Activated naive CD4-positive, alpha-beta T cell treated with anti-CD3 and anti-CD28 coated beads for 36 hours (primary cell): ENCODE measurements around the gene KRI1. TPM values are rescaled to one million over a fixed set of nuclear protein-coding genes. Genes with fewer than 3 reads are reported as not detected.

ENCODE experiments used
- CTCF ChIA-PET: fragments of 350-600 bp; sonication (Branson Sonifier 250); formaldehyde crosslinking; loops from one replicate; lab custom pipeline; 2021; ENCODE audit warnings: antibody characterized with exemption; lab: Charles Lee
- DNase-seq: peaks from one replicate; pipeline ENCODE4 v3.0.0-alpha.2; 2020
- H3K27ac Mint-ChIP-seq: one replicate; pipeline ENCODE4 v1.8.0; 2021; ENCODE audit warnings: mild to moderate bottlenecking, mixed read lengths
- H3K27me3 Mint-ChIP-seq: one replicate; pipeline ENCODE4 v1.8.0; 2021; ENCODE audit warnings: low read depth, mixed read lengths
- H3K36me3 Mint-ChIP-seq: one replicate; pipeline ENCODE4 v1.8.0; 2021; ENCODE audit warnings: low read depth, mixed read lengths
- H3K4me1 Mint-ChIP-seq: one replicate; pipeline ENCODE4 v1.8.0; 2021; ENCODE audit warnings: low read depth, mixed read lengths
- H3K4me3 Mint-ChIP-seq: one replicate; pipeline ENCODE4 v1.8.0; 2021; ENCODE audit warnings: mild to moderate bottlenecking, moderate library complexity, mixed read lengths
- H3K9me3 Mint-ChIP-seq: one replicate; pipeline ENCODE4 v1.8.0; 2021; ENCODE audit warnings: mixed read lengths
- intact Hi-C: fragments of 100-400 bp; cut with micrococcal nuclease; formaldehyde crosslinking; loops from one replicate; pipeline ENCODE4 v1.15.1; 2023
- total RNA-seq, 2 experiments: library from RNA; stranded (reverse); gene quantifications; one replicate each; pipeline ENCODE4 v1.2.3, GENCODE V29; 2021

Gene KRI1
- 10 to 100 TPM; 50.2 to 51.7 TPM for total RNA-seq

DNA sequence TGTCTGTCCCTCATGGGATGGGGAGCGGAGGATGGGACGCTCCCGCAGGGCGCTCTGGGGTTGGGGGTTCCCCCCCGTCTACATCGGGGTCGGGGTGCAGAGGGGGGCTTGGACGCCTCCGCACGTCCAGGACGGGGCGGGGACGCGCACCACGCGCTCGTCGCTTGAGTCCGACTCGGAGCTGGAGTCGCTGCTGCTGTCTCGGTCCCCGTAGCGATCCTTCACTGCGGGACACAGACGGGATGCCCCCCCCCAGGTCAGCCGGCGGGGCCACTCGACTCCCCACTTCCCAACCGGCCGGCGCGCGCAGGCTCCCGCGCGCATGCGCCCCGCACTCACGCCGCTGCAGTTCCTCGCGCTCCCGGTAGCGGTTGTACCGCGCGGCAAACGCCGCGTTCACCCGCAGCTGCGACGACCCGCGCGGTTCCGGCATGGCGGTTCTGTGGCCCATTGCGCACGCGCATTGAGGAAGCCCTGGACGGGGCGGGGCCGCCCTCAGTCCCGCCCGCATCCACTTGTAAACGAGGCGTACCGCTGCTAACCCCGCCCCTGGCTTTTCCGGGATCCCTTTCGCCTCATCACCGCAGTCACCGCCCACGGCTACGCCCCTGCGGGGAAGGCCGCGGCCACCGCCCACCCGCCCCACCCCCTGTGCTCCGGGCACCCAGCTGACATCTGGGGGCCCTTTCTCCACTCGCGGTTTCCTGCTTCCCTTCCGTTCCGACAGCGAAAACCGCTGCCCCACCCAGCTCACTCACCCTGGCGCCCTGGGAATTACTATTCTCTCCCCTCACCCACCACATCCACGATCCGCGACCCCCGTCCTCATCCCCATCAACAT, at the start of gene KRI1:
Gene KRI1 (minus strand): TSS at position 444 of the 841 bp plus-strand sequence. CDS start 11 bp downstream, at position 433.
- H3K4me1 Mint-ChIP-seq: peaks cover 49% of the 10 kb centered on the region
- peaks cover 46% of the 10 kb centered on the region for H3K36me3 Mint-ChIP-seq
- H3K9me3 Mint-ChIP-seq: no peaks in the 10 kb centered on the region
- H3K4me3 Mint-ChIP-seq: peak within 1 kb of the TSS; percentile 94
- peak within 1 kb of the TSS; percentile 98 for H3K27ac Mint-ChIP-seq
- peak; percentile 99 for DNase-seq
- intact Hi-C loops: loop anchor here (1.0 to 5.0 kb wide), 5 partner anchors 10 to 148 kb away; partner anchors contain the start of genes ATG4D and ILF3
- no peaks in the 10 kb centered on the region for H3K27me3 Mint-ChIP-seq
- CTCF ChIA-PET: interaction anchor here (0.5 to 3.0 kb wide), 3 partner anchors 13 to 169 kb away, joined by 3 to 9 read pairs (median 4); no protein-coding TSS in a partner anchor

DNA sequence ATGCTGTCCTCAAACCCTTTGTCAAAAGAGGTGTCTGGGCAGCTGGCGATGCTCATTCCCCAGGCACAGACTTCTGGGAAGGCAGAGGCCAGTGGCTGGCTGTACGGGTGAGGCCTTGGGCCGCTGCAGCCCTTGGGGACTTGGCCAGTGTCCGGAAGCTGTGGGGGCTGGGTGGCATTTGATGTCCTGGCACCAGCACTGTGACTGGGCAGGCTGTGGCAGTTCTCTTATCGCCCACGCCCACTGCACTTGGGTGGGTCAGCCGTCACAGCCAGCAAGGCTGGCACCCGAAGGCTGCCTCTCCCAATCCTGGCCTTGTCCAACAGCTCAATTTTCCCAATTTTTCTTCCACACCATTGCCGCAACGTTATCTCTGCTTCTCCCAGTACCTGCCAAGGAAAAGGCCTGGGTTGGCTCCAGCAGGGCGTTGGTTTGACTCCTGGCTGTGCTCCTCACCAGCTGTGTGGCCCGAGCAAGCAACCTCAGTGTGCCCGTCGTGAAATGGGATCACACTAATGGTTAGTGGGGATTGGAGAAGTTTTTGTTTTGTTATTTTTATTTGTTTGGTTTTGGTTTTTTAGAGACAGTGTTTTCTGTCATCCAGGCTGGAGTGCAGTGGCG, 46.8 kb upstream of the KRI1 start:
- H3K36me3 Mint-ChIP-seq: peaks cover 11% of the 10 kb centered on the region
- no peak overlapping the region for H3K4me3 Mint-ChIP-seq
- no peaks in the 10 kb centered on the region for H3K27me3 Mint-ChIP-seq
- H3K9me3 Mint-ChIP-seq: no peaks in the 10 kb centered on the region
- no peak overlapping the region for H3K27ac Mint-ChIP-seq
- peaks cover 31% of the 10 kb centered on the region for H3K4me1 Mint-ChIP-seq
- intact Hi-C loops: no loop called here
- no peak for DNase-seq
- CTCF ChIA-PET: interaction anchor here (1.3 to 2.1 kb wide), 3 partner anchors 9 to 32 kb away, joined by 3 to 11 read pairs (median 8); no protein-coding TSS in a partner anchor

DNA sequence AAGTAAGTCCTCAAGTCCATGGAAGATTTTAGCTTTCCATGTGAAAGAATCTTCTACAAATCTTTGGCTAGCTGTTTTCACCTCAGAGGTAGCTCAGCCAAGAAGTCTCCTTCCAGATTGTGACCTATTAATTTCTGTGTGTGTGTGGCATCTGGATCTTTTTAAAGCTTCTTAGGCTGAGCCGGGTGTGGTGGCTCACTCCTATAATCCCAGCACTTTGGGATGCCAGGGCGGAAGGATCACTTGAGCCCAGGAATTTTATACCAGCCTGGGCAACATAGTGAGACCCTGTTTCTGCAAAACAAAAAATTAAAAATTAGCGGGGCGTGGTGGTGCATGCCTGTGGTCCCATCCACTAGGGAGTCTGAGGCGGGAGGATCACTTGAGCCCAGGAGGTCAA, 46.1 kb upstream of the KRI1 start:
- Mint-ChIP-seq H3K9me3 (no peaks in the 10 kb centered on the region), H3K36me3 (peaks cover 8% of the 10 kb centered on the region), H3K27ac (no peak overlapping the region), H3K4me1 (peaks cover 32% of the 10 kb centered on the region), H3K27me3 (no peaks in the 10 kb centered on the region), H3K4me3 (no peak overlapping the region)
- CTCF ChIA-PET: interaction anchor here (0.6 to 2.1 kb wide), 5 partner anchors 8 to 127 kb away, joined by 3 to 11 read pairs (median 4); no protein-coding TSS in a partner anchor
- intact Hi-C loops: no loop called here
- no peak for DNase-seq

DNA sequence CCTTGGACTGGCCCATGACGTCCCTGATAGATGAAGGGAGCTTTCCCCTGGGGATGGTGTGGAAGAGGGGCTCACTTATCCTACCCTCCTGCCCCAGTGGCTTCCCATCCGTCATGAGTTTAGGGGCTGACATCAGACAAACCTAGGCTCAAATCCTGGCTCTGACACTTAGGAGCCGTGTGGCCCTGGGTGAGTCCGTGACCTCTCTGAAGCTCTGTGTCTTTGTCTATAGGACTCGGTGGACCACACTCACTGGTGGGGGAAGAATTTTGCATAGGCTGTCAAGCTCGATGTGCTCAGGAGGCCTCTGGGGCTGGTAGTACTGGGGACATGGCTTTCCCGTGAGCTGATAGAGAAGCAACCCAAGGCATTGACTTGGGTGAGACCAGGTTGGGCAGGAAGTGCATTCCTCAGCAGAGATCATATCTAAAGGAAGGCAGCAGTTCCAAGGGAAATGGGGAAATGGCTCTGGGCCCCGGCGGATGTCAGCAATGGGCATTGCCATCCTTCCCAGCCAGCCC, 38.7 kb upstream of the KRI1 start:
- intact Hi-C loops: loop anchor here (1.0 kb wide), 1 partner anchor 35 kb away; no protein-coding TSS in a partner anchor
- Mint-ChIP-seq H3K4me3 (peak overlapping the region; percentile 98), H3K36me3 (peaks cover 9% of the 10 kb centered on the region), H3K4me1 (peaks cover 26% of the 10 kb centered on the region), H3K9me3 (no peaks in the 10 kb centered on the region), H3K27me3 (no peaks in the 10 kb centered on the region), H3K27ac (peak overlapping the region; percentile 100)
- CTCF ChIA-PET: interaction anchor here (0.5 to 2.0 kb wide), 6 partner anchors 7 to 33 kb away, joined by 3 to 10 read pairs (median 3); no protein-coding TSS in a partner anchor
- DNase-seq: peak; percentile 21

DNA sequence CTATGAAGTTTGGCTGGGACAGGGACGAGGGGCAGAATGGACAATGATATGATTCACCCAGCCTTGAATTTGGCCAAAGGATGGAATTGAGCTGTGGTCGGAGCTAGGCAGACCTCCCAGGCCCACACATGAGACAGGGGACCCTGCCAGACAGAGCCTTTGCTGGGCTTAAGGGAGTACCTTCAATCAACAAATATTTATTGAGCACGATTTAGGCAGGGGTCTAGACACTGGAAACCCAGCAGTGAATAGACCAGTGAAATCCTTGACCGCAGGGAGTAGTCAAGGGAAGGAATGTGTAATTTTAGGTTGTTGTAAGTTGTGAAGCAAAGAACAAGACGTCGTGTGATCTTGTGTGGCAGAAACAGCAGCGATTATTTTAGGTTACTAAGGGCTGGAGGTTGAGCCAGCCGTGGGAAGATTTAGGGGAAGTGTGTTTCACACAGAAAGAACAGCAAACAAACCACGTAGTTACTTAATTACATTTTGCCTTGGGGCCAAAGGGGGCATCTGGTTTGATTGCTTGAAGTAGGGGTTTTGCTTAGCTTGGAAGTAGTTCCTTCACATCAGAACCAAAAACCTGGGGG, 38.2 kb upstream of the KRI1 start:
- Mint-ChIP-seq H3K27ac (peak overlapping the region; percentile 100), H3K36me3 (peaks cover 9% of the 10 kb centered on the region), H3K4me1 (peaks cover 26% of the 10 kb centered on the region), H3K9me3 (no peaks in the 10 kb centered on the region), H3K4me3 (peak overlapping the region; percentile 98), H3K27me3 (no peaks in the 10 kb centered on the region)
- peak; percentile 60 for DNase-seq
- intact Hi-C loops: loop anchor here (1.0 to 2.0 kb wide), 5 partner anchors 35 to 233 kb away; partner anchors contain the start of gene TMED1
- CTCF ChIA-PET: interaction anchor here (0.5 to 2.0 kb wide), 5 partner anchors 8 to 32 kb away, joined by 3 to 10 read pairs (median 3); no protein-coding TSS in a partner anchor

DNA sequence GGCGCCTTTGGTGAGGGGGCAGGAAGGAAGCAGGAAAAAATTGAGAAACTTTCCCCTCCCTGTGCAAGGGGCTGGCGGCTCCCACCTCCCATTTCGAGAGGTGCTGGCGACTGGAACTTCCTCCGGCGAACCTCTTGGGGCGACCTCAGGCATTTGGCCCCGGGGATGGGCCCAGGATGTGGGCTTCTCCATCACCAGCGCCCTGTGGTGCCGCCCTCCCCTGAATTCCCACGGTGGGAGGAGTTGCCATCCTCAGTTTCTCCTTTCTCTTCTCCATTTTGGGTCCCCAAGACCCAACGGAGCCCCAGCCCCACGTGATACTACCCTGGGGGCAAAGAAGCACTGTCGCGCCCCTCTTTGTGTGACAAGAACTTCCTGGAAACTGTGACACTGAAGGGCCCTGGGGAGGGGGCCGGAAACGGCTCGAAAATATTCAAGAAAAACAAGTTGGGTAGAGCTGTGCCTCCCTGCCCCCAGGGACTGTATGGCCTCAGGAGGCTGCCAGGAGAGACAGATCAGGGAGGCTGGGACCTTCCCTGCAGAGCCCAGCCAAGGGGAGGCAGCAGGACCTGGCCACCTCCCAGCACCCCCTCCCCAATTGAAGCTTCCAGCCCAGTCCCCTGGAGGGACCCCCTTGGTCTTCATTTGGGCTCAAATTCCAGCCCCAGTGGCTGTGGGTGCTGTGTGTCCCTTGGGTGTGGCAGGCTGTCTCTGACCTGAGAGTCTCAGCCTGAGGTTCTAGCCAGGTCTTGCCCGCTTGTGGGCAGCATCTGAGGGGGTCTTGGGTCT, 37.5 kb upstream of the KRI1 start:
- Mint-ChIP-seq H3K27ac (peak overlapping the region; percentile 100), H3K4me3 (peak overlapping the region; percentile 98), H3K9me3 (no peaks in the 10 kb centered on the region), H3K4me1 (peaks cover 24% of the 10 kb centered on the region), H3K27me3 (no peaks in the 10 kb centered on the region), H3K36me3 (peaks cover 9% of the 10 kb centered on the region)
- peak; percentile 90 for DNase-seq
- CTCF ChIA-PET: interaction anchor here (0.6 to 2.0 kb wide), 5 partner anchors 8 to 783 kb away, joined by 3 to 10 read pairs (median 4); no protein-coding TSS in a partner anchor
- intact Hi-C loops: loop anchor here (1.0 to 2.0 kb wide), 4 partner anchors 42 to 234 kb away; partner anchors contain the start of gene TMED1

DNA sequence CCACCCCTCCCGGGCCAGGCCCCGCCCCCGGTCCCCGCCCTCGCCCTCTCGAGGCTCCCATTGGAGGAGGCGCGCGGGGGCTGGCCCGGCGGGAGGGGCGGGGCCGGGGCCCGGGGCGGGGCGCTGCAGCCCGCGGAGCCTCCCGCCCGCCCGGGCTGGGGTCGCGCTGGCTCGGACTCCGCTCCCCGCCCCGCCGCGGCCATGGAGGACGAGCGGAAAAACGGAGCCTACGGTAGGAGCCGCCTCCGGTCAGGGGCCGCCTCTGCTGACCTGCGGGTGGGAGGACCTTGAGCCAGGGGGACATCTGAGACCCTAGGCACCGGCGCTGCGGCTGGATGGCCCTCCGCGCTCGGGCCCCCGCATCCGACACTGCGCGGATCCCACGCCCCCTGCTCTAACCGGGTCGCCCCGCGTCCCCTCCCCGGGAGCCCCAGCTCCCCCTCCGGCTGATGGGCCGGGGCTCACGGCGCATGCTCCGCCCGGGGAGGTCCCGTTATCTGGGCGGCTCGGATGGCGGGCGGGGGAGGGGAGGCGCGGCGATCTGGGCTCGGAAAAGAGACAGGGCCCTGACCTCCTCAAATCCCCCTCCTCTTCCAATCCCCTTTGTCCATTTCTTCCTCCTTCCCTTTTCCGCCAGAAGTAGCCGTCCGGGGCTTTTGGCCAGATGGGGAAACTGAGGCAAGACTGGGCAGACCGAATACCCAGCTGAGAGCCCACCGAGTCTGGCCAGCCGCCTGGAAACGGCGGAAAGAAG, 36.7 kb upstream of the KRI1 start:
- Mint-ChIP-seq H3K4me3 (peak overlapping the region; percentile 98), H3K27ac (peak overlapping the region; percentile 100), H3K4me1 (peaks cover 24% of the 10 kb centered on the region), H3K36me3 (peaks cover 9% of the 10 kb centered on the region), H3K27me3 (no peaks in the 10 kb centered on the region), H3K9me3 (no peaks in the 10 kb centered on the region)
- CTCF ChIA-PET: interaction anchor here (0.6 to 1.6 kb wide), 4 partner anchors 21 to 782 kb away, joined by 3 to 6 read pairs (median 4); no protein-coding TSS in a partner anchor
- peak; percentile 91 for DNase-seq
- intact Hi-C loops: loop anchor here (1.0 to 2.0 kb wide), 4 partner anchors 42 to 234 kb away; partner anchors contain the start of gene TMED1

DNA sequence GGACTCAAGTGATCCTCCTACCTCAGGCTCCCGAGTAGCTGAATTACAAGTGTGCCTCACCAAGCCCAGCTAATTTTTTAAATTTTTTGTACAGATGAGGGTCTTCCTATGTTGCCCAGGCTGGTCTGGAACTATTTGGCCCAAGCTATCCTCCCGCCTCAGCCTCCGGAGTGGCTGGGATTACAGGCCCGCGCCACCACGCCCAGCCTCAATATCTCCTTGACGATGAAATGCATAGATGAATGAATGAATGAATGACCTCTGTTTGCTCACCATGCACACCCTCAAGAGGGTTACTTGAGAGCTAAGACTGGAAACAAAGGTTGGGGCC, 36.2 kb upstream of the KRI1 start:
- Mint-ChIP-seq H3K9me3 (no peaks in the 10 kb centered on the region), H3K27me3 (no peaks in the 10 kb centered on the region), H3K27ac (peak overlapping the region; percentile 59), H3K36me3 (peaks cover 9% of the 10 kb centered on the region), H3K4me1 (peaks cover 21% of the 10 kb centered on the region), H3K4me3 (peak overlapping the region; percentile 64)
- CTCF ChIA-PET: interaction anchor here (1.5 to 1.6 kb wide), 2 partner anchors 21 to 43 kb away, joined by 5 to 6 read pairs; no protein-coding TSS in a partner anchor
- DNase-seq: no peak
- intact Hi-C loops: loop anchor here (2.0 kb wide), 3 partner anchors 43 to 235 kb away; partner anchors contain the start of gene TMED1

DNA sequence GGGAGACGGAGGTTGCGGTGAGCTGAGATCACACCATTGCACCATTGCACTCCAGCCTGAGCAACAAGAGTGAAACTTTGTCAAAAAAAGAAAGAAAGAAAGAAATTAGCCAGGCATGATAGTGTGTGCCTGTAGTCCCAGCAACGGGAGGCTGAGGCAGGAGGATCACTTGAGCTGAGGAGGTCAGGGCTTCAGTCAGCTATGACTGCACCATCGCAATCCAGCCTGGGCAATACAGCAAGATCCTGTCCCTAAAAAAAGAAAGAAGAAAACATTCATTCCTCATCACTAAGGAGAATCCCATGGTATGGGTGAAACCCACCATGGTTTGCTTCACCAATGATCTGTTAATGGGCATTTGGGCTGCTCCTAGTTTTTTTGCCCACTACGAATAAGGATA, 34.3 kb upstream of the KRI1 start:
- DNase-seq: no peak
- intact Hi-C loops: no loop called here
- Mint-ChIP-seq H3K4me1 (peaks cover 32% of the 10 kb centered on the region), H3K36me3 (peaks cover 9% of the 10 kb centered on the region), H3K4me3 (no peak overlapping the region), H3K9me3 (no peaks in the 10 kb centered on the region), H3K27ac (no peak overlapping the region), H3K27me3 (no peaks in the 10 kb centered on the region)
- CTCF ChIA-PET: interaction anchor here (0.5 to 2.1 kb wide), 5 partner anchors 18 to 44 kb away, joined by 3 to 9 read pairs (median 3); no protein-coding TSS in a partner anchor

DNA sequence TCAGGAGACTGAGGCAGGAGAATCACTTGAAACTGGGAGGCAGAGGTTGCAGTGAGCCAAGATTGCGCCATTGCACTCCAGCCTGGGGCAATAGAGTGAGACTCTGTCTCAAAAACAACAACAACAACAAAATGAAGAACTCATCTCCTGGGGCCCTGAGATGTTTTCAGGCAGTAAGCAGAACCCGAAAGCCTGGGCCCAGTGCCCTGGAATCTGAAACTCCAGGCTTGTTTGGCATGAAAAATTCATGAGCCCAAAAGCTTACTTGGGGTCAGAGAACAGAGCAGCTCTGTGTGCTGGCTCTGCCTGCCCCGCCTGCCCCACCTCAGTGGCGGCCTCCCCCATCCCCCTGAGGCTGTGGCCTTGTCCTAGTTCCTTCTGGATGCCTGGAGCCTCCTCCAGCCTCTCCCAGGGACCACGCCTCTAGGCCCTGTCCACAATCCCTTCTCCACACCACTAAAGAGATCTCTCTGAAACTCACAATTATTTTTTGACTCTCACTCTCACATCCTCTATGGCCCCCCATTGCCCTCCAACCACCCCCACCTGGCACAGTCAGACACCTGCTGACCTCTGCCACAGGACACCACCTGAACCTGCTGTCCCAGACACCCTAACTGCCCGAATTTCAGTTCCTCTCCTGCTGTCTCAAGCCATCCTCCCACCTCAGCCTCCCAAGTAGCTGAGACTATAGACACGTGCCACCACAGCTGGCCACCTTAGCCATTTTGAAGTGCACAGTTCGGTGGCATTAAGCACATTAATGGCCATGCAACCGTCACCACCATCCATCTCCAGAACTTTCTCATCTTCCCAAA, 28.2 kb upstream of the KRI1 start:
- no peak for DNase-seq
- no peaks in the 10 kb centered on the region for H3K36me3 Mint-ChIP-seq
- H3K9me3 Mint-ChIP-seq: no peaks in the 10 kb centered on the region
- H3K4me1 Mint-ChIP-seq: peaks cover 14% of the 10 kb centered on the region
- no peak overlapping the region for H3K4me3 Mint-ChIP-seq
- no peak overlapping the region for H3K27ac Mint-ChIP-seq
- CTCF ChIA-PET: interaction anchor here (0.6 to 3.2 kb wide), 2 partner anchors 13 to 104 kb away, joined by 3 to 20 read pairs; no protein-coding TSS in a partner anchor
- no peaks in the 10 kb centered on the region for H3K27me3 Mint-ChIP-seq
- intact Hi-C loops: no loop called here
